GM13977 (cell line): Measurements from ENCODE around the gene PLEK.
A peak's percentile ranks its signal among the peaks of the same experiment; 100 is the strongest.

Source experiments
- DNase-seq: peaks from one replicate; pipeline ENCODE4 v3.0.0; 2012; ENCODE audit warnings: low spot score
- in situ Hi-C: fragments of 300-500 bp; cut with MboI; formaldehyde crosslinking; loops from one replicate; pipeline ENCODE4 v1.12.0; 2022; ENCODE audit warnings: low sequenced_read_pairs, low pct_unique_long_range_greater_than_20kb, mixed read lengths, inconsistent platforms; ENCODE audit not compliant: unreplicated experiment
- TF ChIP-seq, protein P1 (sequence below): IDR thresholded peaks from 2 replicates; pipeline ENCODE4 v1.5.1; 2012; ENCODE audit warnings: mild to moderate bottlenecking, control low read depth; ENCODE audit not compliant: insufficient read depth; ENCODE audit errors: extremely low read depth, missing control alignments

The PLEK gene

GRCh38 chr2:68387408-68388350 lies 22.6 kb downstream of the PLEK start:
- TF ChIP-seq, protein P1, sequence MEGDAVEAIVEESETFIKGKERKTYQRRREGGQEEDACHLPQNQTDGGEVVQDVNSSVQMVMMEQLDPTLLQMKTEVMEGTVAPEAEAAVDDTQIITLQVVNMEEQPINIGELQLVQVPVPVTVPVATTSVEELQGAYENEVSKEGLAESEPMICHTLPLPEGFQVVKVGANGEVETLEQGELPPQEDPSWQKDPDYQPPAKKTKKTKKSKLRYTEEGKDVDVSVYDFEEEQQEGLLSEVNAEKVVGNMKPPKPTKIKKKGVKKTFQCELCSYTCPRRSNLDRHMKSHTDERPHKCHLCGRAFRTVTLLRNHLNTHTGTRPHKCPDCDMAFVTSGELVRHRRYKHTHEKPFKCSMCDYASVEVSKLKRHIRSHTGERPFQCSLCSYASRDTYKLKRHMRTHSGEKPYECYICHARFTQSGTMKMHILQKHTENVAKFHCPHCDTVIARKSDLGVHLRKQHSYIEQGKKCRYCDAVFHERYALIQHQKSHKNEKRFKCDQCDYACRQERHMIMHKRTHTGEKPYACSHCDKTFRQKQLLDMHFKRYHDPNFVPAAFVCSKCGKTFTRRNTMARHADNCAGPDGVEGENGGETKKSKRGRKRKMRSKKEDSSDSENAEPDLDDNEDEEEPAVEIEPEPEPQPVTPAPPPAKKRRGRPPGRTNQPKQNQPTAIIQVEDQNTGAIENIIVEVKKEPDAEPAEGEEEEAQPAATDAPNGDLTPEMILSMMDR, result no peak
- in situ Hi-C loops, result no loop called here
- DNase-seq, result peak; percentile 50

GRCh38 chr2:68388358-68388757 lies 23.3 kb downstream of the PLEK start:
- TF ChIP-seq, protein P1, result no peak
- in situ Hi-C loops, result no loop called here
- DNase-seq, result no peak

GRCh38 chr2:68388772-68389171 lies 23.7 kb downstream of the PLEK start:
- TF ChIP-seq, protein P1, result no peak
- in situ Hi-C loops, result no loop called here
- DNase-seq, result no peak

GRCh38 chr2:68390114-68390513 lies 25.0 kb downstream of the PLEK start:
- TF ChIP-seq, protein P1, result no peak
- DNase-seq, result no peak
- in situ Hi-C loops, result no loop called here

DNA sequence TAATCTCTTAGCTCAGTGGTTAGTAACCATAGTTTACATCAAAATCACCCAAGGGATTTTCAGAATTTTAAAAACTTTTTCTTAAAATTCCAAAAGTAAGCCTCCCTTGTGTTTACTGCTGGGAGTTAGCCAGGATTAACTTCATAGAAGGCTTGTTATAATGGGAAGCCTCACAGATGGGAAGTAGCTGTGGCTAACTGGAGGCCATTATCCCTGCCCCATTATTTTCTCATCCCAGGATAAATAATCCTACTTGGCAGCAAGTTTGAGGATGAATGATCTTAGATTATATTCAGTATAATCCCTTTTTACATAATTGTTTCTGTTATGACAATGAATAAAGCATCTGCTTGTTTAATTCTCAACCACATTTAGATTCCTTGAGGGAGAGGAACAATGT lies 25.5 kb downstream of the PLEK start:
- no peak for DNase-seq
- in situ Hi-C loops, result no loop called here
- TF ChIP-seq, protein P1, result no peak

GRCh38 chr2:68391099-68391498 lies 26.0 kb downstream of the PLEK start:
- TF ChIP-seq, protein P1, result no peak
- DNase-seq, result no peak
- in situ Hi-C loops, result no loop called here
